Left kidney (tissue), 2 donors: ENCODE results near the gene RFT1. TPM values are rescaled to one million over a fixed set of nuclear protein-coding genes. Genes with fewer than 3 reads are reported as not detected.
A peak's percentile ranks its signal among the peaks of the same experiment; 100 is the strongest.

Source experiments
- DNase-seq: peaks from one replicate; pipeline ENCODE4 v3.0.0-alpha.2; 2013
- polyA plus RNA-seq: library from polyadenylated mRNA; unstranded; fragments of 120-200 nt; gene quantifications from one replicate; pipeline ENCODE4 v1.2.1, GENCODE V29; 2013; ENCODE audit not compliant: insufficient read length

Gene RFT1
- polyA plus RNA-seq, 1 donor, result 25.1 TPM

DNA sequence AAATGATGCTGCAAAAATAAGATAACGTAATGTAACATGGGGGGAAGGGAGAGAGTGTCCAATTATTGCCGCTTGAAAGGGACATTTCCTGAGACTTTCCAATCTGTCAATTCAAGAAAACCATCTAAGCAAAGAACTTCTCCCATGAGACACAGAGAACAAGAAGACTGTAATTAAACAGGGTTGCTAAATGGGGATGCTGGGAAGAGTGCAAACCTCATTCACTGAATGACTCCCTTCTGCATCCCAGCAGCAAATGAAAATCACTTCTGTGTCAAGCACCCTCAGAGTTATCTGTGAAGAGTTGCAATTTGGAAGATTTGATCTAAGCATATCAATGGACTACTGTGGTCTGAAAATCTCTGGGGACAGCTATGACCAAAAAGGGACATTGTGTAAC, 3.6 kb downstream of the RFT1 start:
- no peak for DNase-seq

DNA sequence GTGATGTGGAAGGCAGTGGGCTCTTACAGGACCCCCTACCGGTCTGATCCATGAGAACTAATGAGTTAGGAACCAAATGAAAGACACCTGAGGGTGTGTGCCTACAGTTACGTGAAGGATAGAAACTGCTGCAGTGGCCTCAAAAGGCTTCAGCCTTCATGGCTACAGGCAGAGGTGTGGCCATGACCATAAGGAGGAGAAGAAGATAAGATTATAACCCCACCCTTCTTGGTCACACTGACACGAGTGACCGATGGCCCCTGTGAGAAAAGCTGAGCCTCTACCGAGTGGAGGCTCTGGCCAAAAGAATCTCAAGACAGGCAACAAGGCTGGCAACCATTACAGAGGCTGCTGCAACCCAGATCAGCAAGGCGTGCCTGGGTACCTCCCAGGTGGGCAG, 6.3 kb downstream of the RFT1 start:
- no peak for DNase-seq

DNA sequence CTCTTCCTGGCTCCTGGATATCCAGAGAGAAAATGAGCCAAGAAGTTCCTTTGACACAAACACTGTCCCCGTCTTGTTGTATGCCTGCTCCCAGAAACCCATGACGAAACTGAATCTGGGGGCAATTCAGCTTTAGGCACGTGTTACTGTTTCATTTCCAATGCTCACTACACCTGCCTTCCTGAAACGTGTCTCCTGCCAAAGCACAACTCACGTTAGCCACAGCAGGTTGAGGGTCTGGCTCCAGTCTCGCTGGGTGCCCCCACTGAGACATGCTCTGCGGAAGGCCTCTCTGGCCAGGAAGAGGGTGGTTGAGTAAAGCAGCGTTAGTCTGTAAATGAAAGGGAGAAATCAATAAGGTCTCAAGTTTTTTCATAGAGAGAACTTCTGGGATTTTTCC, 6.7 kb downstream of the RFT1 start:
- no peak for DNase-seq

DNA sequence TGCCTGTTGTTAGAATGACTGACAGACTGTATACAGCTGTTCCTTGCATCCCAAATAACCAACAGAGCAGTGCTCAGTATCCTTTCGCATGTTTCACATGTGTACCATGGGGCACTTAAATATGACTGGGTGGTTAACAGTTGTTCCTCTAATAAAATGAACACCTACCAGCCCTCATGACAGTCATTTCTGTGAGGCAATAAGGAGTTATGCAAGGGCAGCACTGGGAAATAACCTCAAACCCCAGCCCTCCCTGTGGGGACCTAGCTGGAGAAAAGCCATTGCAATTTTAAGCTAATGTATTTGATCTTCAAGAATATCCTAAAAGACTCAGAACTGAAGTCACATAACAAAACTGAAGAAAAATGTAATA, 7.3 kb downstream of the RFT1 start:
- no peak for DNase-seq

DNA sequence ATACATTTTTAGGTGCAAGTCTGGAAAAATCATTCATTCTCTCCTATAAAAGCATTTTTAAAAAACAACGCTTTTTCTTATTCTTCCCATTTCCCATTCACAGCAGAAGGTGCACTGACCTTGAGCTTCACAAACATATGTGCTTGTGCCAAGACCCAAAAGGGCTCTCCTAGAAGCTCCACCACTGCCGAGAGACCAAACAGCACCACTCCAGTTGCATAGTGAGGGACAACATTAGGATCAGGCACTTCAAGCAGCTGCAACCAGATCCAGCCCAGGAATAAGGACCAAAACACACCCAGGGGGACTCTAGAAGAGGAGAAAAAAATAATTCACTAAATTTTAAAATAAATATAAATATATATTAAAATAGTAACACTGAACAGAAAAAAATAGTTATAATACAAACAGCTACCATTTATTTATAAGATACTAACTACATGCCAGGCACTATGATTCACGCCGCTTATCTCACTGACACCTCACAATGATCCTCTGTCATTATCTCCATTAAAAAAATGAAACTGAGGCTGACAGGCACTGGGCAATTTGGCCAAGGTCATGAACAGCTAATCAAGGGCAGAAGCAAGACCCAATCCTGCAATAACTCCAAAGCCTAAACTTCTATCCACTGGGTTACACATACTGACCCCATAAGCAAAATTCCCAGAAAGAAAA, 7.8 kb downstream of the RFT1 start:
- DNase-seq, result no peak

DNA sequence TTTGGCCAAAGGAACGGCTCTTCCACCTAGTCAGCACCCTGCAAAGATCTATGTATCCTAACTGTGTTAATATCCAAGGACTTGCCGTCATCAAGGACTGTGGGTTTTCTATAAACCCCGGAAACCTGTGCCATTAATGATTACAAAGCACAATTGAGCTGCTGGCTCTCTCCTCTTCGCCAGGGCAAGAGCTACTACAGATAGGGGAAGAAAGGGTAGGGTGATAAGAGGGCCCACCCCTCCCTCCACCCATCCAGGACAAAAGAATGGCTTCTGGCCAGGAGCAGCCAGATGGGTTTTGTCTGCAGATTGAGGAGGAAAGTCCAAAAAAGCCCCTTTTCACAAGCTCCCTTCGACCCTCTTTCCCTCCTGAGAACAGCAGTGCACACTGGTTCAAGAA, 9.9 kb downstream of the RFT1 start:
- no peak for DNase-seq

DNA sequence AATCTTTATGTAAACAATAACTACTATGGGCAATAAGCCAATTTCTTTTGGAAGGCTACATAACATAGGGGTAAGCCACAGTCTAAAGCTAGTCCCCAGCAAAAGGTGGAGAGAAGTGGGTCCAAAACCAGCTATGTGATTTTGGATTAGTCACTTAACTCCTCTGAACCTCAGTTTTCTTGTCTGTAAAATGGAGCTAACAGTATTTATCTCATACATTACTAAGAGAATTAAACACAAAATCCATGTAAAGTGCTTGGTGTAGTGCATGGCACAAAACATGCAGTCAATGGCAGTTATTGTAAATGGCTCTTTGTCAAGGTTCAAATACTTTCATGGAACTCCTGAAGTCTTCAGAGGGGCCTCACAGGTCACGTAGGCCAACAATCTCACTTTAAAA, 13.3 kb downstream of the RFT1 start:
- no peak for DNase-seq

DNA sequence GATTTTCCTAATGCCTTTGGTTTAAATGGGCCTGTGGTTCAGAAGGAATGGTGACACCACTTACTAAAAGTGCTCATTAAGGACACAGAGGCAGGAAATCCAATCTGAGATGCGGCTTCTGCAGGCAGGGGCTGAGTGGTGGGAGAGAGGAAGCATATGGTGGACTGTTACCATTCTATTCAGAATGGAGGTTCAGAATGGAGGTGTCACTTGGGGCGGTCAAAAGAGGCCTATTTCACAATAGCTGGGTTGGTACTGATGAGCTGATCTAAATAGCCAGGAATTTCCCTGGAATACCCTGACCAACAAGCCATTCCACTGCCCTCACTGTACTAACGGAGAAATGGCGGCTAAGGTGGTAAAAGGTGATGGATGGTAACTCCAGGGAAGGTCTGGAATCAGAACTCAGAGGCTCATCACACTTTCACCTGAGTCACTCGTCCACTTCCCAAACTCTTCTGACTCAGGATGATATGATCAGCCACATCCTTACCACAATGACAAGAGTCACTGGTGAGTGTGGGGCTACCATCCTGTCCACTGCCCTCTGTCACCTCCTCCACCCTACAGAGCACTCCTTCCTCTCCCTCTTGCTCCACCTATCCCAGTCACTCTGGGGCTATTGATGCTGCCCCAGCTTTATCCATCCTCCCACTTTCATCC, 15.7 kb downstream of the RFT1 start:
- DNase-seq, result no peak

DNA sequence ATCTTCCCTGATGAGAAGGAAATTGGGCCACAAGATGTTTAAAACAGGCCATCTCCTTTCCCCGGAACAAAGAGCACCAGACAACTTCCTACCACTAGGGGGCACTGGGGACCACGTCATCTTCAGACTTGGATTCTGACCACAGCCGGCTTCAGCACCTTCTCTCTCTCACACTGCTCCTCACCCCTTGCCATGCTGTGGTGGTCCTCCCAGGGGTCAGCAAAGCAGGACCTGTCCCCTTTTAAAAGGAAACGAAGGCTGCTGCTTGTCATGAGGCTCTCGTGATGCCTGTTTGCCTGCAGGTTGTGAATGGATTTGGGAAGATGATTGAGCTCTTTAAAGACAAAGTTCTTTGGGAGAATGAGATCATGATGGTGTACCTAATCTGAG, 16.2 kb downstream of the RFT1 start:
- peak; percentile 75 for DNase-seq

DNA sequence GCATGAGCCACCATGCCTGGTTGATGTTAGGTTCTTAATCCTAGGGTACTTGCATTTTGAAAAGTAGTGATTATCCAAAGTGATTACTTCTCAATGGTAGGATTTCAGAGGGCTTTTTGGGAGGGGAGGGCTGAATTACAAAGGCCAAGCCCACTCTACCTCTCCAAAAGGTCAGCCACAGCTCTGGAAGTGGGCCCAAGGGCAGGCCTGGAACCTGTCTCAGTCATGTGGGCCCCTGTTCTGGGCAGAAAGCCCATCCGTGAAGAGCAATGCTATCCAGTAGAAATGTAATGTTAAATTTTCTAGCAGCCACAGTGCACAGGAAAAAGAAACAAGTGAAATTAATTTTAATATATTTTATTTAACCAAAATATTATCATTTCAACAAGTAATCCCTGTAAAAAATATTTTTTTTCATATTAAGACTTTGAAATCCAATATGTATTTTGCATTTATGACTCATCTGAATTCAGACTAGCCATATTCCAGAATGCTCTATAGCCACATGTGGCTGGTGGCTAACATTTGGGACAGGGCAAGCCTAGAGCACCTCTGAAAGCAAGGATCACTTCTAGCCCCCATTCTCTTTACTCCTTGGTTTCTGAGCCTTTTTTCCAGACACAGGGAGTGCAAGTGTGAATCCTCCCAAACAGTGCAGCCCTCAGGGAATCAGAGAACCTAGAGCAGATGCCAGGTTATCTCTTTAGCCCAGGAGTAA, 16.8 kb downstream of the RFT1 start:
- DNase-seq, result no peak

DNA sequence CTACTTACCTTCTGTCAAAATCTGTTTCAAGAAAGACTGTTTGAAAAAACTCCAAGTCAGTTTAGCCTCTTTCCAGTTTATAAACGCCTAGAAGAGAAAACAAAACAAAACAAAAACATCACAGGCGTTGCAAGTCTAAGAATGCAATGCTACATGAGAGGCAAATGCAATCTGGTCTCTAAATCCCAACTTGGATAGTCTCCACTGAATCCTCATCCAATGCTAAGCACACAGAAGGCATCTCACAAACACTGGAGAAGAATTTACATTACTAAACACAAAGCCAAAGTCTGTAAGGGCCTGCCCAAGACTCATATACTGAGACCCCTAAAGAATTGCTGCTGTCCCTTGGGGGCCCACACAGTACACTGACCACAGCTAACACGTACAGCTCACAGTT, 18.4 kb downstream of the RFT1 start:
- DNase-seq, result no peak

DNA sequence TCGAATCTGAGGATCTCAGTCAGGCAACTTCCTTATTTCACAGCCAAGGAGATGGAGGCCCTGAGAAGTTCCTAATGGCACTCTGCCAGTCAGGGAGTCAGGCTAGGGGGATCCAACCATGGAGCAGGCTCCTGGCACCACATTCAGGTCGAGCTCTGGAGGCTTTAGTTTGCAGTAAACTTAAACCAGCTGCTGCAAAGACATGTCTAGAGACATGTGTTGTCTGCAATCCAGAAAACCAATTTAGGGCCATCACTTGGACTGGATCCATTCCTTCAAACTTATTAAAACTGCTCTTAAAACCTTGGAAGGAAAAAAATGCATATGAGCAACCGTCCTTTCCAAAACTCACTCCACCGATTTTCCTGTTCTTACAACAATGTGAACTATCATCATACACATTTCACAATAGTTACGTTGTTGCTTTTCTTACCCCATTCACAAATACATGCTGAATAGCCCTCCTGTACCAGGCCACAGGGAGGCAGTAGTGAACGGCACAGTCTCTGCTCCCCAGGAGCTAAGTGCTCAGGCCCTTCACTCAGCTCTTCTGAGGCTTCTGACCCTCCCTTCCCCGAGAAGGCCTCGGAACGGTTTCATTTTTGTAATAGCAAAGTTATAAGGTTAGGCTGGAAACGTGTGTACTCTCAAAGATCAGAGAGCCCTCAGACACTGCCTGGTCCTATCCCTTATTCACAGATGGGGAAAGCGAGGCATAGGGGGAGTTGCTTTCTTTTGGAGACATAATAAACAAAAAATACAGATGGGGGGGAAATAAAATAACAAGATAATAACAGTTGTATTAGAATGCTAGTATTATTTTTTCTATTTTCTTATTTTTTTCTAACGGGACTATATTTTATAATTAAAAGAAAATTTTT, 20.1 kb downstream of the RFT1 start:
- no peak for DNase-seq

DNA sequence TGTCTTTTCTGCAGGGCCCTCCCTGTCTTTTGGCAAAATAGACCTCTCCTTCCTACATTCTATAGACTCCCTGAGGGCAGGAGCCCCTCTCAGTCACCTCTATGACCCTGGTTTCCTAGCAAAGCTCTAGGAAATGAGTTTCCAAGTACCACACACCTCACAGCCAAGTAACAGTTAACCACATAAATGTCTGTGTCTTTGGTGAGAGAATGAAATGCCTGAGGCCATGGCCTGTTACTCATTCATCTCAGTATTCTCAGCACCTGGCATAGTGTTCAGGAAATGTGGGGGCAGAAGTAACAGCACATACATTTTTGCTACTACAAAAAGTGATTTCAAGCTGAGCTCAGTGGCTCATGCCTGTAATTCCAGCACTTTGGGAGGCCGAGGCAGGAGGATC, 21.0 kb downstream of the RFT1 start:
- DNase-seq, result no peak

DNA sequence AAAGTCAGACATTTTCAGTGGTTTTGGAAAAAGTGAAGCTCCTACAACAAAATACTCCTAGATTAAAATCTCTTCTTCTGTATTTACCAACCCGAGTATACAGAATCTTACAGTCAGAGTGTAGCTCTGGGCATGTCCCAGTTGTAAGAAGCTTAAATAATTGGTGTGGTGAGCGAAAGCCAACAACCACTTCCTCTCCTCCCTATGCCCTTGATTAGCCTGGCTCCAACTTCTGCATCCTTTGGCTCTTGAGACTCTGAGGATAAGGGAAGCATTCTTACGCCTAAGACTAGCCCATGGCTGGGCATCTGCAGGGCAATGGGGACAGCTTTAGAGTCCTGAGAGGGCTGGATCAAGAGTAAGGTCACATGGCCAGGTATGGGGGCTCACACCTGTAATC, 25.5 kb downstream of the RFT1 start:
- no peak for DNase-seq

DNA sequence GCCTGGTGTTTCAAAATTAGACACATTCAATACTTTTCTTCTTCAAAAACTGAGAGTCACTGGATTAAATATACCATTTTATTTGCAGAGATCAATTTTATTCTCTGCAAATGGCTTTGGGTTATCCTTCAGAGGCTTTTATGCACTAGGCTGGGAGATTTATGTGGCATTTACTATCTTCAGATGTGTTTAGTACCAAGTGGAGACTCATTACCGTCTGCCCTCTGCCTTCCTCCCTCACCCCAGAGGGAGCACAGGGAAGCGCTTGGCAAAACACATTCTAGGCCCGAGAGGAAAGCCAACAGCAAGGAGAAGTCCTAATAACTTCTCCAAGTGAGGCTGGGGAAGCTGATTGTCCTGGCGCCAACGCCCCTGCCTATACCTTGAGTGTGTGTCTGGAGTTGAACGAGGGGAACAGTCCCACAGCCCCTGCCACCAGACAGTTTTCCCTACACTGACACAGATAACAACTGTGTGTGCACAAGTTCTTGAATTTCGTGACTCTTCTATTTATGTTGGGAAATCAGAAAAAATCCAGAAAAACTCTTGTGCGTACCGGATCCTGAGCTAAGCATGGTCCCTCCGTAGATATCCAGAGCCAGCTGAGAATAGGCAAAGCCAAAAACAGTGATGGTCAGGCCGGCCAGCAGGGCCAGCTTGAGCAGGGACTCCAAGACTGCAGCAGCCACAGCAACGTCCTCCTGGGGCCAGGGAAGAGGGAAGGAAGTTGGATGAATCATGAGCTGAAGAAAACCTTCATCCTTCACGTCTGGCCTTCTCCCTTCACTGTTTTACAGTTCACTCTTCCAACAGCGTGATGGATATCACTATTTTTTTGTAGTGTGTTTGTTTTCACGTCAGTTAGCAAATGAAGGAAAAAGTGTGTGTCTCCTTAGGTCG, 26.6 kb downstream of the RFT1 start:
- DNase-seq, result no peak

DNA sequence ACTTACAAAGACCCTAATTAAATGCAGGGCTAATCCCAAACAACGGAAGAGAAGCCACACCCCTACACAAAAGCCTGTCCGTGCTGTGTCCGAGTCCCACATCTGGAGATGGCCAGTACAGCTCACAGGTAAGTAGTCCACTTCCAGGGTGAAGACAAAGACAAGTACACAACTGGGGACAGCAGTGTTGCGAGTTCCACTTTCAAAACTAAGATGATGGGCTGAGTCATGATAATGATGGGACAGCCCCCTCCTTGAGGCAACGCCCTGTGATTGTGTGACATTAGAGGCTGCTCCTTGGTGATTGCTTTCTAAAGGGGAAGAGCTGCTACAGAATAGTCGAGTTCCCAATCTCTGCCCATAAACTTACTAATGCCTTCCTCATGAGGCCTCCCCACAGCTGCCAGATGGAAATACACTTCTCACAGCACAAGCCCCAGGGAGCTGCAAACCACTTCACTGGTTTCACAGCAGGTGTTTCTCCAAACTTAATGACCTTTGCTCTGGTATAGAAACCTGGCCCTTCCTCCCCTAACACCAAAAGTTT, 27.6 kb downstream of the RFT1 start:
- DNase-seq, result no peak

DNA sequence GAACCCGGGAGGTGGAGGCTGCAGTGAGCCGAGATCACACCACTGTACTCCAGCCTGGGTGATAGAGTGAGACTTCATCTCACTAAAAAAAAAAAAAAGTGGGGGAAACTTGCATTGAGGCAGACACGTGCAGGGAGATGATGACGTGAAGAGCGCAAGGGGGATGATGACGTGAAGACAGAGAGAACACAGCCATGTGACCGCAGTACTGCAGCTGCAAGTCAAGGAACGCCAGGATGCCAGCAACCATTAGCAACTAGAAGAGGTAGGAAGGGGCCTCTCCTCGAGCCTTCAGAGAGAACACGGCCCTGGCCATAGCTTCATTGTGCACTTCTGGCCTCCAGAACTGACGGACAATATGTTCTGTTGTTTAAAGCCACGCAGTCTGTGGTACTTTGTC, 28.3 kb downstream of the RFT1 start:
- no peak for DNase-seq

DNA sequence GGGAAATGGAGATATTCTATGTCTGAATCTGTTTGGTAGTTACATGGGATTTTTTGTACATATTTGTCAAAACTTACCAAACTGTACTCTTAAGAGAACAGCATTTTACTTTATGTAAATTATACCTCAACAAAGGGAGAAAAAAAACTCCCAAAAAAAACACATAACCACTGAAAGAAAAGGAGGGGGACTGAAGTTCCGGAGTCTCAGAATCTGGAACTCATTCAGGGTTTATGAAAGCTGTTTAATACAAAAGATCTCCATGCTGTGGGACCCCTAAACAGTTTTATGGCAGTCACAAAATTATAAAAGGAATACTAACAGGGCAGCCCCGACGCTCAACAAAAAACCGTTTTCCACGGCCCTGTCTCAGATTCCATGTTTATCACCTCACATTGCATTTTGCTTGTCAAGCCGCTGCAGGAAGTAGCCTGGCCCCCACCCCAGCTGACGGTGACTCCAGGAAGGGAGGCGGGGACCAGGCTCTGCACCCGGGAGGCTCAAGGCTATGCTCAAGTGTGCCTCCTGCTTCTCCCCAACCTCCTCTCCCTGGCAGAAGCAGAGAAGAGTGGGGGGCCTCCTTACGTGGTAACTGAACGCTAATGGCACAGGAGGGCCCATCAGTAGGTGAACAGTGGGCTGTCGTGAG, 29.3 kb downstream of the RFT1 start:
- no peak for DNase-seq

DNA sequence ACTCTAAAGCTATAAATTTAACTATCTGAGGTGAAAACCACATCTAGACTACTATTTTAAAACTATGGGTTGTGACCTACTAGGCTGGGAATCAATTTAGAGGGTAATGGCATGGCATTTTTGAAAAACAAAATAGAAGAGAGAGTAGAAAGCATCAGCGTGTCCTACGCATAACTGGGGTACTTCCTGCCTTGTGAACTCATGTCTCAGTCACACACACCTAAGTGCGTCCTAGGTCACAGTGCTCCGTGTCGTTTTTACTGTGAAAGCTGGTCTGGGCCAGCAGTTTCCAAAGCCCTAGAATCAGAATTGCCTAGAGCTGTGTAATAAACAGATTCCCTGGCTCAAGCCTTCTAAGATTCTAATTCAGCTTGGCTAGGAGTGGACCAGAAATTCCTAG, 32.3 kb downstream of the RFT1 start:
- no peak for DNase-seq

DNA sequence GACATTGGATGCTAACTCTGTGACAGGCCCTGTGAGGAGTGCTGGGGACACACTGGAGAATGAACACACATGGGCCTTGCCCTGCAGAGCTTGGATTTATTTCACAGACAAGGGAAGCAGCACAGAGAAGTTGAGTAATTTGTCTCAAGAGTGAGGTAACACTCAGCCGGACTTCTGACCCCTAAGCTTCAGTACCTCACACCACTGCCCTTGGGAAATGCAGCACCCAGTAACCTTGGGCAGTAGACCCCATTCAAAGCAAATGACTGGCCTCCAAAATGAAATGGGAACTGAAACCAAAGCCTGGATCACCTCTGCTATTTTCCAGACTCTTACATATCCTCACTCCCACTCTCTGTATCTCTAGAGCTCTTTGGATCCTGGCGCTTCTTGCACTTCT, 37.3 kb downstream of the RFT1 start:
- DNase-seq, result no peak

DNA sequence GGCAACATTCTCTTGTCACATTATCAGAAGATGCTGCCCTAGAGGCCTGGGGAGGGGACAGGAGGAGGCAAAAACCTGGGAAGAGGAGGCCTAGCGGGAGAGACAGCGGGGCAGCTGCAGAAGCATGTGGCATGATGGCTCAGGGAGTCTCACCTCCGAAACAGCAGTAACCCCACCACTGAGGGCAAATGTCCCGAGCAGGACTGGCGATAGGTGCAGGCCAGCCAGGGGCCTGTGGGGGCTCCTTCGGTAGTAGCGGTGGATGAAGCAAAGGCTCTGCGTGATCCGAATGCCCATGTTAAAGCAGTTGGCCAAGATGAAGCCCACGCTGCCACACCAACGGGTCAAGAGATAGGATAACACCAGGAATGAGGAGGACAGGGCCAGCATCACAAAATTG, 38.0 kb downstream of the RFT1 start:
- DNase-seq, result no peak
